ENCODE measurements around the gene TMPRSS4.

- no peak for TF ChIP-seq CTCF (IDR thresholded peaks at IDR 0.05; ENCODE audit: low read length)
- TF ChIP-seq EZH2 (IDR thresholded peaks at IDR 0.05; ENCODE audit: borderline replicate concordance, low read length): no peak
Observed at GRCh38 chr11:118047749-118048148, 29.1 kb upstream of the TMPRSS4 start.
